Parathyroid adenoma (tissue), 2 donors: ENCODE results near the gene AKT3.

Experiments used
- H2AFZ ChIP-seq: fragments of 300-600 bp; sonication (generic); one replicate; pipeline ENCODE4 v1.7.0; 2017; ENCODE audit warnings: antibody characterized with exemption, mild to moderate bottlenecking
- H3K27ac ChIP-seq: fragments of 300-600 bp; sonication (generic); one replicate; pipeline ENCODE4 v1.7.0; 2017
- H3K27me3 ChIP-seq: fragments of 300-600 bp; sonication (generic); one replicate; pipeline ENCODE4 v1.7.0; 2017; ENCODE audit warnings: low read length; ENCODE audit not compliant: control insufficient read depth, insufficient read depth
- H3K36me3 ChIP-seq: fragments of 300-600 bp; sonication (generic); one replicate; pipeline ENCODE4 v1.7.0; 2017; ENCODE audit warnings: low read length; ENCODE audit not compliant: control insufficient read depth, insufficient read depth
- H3K4me1 ChIP-seq: fragments of 300-600 bp; sonication (generic); one replicate; pipeline ENCODE4 v1.7.0; 2017; ENCODE audit warnings: control low read depth
- H3K4me2 ChIP-seq: fragments of 300-600 bp; sonication (generic); one replicate; pipeline ENCODE4 v1.7.0; 2017; ENCODE audit warnings: low read length
- H3K4me3 ChIP-seq: fragments of 300-600 bp; sonication (generic); one replicate; pipeline ENCODE4 v1.7.0; 2017; ENCODE audit warnings: low read depth, low read length
- H3K79me2 ChIP-seq: fragments of 300-600 bp; sonication (generic); one replicate; pipeline ENCODE4 v1.7.0; 2017; ENCODE audit warnings: control low read depth
- H3K9ac ChIP-seq: fragments of 300-600 bp; sonication (generic); one replicate; pipeline ENCODE4 v1.7.0; 2017; ENCODE audit warnings: mild to moderate bottlenecking
- H3K9me3 ChIP-seq: fragments of 300-600 bp; sonication (generic); one replicate; pipeline ENCODE4 v1.7.0; 2017; ENCODE audit warnings: low read length; ENCODE audit not compliant: control insufficient read depth
- CTCF ChIP-seq: fragments of 300-600 bp; sonication (generic); IDR thresholded peaks from one replicate; pipeline ENCODE4 v1.7.0; 2017; ENCODE audit warnings: antibody characterized with exemption, mild to moderate bottlenecking
- donor health status: primary hyperparathyroidism.

Gene AKT3

GRCh38 chr1:243489681-243490546 lies 360.1 kb downstream of the AKT3 start:
- Histone ChIP-seq H2AFZ (no peak overlapping the region), H3K4me3 (no peak overlapping the region), H3K36me3 (no peaks in the 10 kb centered on the region), H3K27ac (no peak overlapping the region), H3K79me2 (no peaks in the 10 kb centered on the region), H3K4me2 (no peak overlapping the region), H3K27me3 (no peaks in the 10 kb centered on the region), H3K4me1 (no peaks in the 10 kb centered on the region), H3K9ac (no peak overlapping the region), H3K9me3 (no peaks in the 10 kb centered on the region)
- TF ChIP-seq CTCF: no peak

GRCh38 chr1:243489158-243489527 lies 360.9 kb downstream of the AKT3 start:
- H3K9ac ChIP-seq: no peak overlapping the region
- no peaks in the 10 kb centered on the region for H3K79me2 ChIP-seq

GRCh38 chr1:243488459-243489157 lies 361.4 kb downstream of the AKT3 start:
- no peaks in the 10 kb centered on the region for H3K79me2 ChIP-seq
- H3K4me2 ChIP-seq: no peak overlapping the region
- no peaks in the 10 kb centered on the region for H3K27me3 ChIP-seq
- no peaks in the 10 kb centered on the region for H3K4me1 ChIP-seq
- H3K4me3 ChIP-seq: no peak overlapping the region
- no peak overlapping the region for H2AFZ ChIP-seq
- no peak for TF ChIP-seq CTCF
- no peaks in the 10 kb centered on the region for H3K36me3 ChIP-seq
- H3K27ac ChIP-seq: no peak overlapping the region
- no peak overlapping the region for H3K9ac ChIP-seq
- no peaks in the 10 kb centered on the region for H3K9me3 ChIP-seq

More at GRCh38 chr1:243489158-243489527, 360.9 kb downstream of the AKT3 start:
- no peak overlapping the region for H3K27ac ChIP-seq
- no peaks in the 10 kb centered on the region for H3K27me3 ChIP-seq
- no peaks in the 10 kb centered on the region for H3K36me3 ChIP-seq
- H3K9me3 ChIP-seq: no peaks in the 10 kb centered on the region
- no peak overlapping the region for H3K4me3 ChIP-seq
- no peak overlapping the region for H3K4me2 ChIP-seq
- no peak for TF ChIP-seq CTCF
- H3K4me1 ChIP-seq: no peaks in the 10 kb centered on the region
- H2AFZ ChIP-seq: no peak overlapping the region

GRCh38 chr1:243487649-243488227 lies 362.3 kb downstream of the AKT3 start:
- Histone ChIP-seq H3K79me2 (no peaks in the 10 kb centered on the region), H3K4me3 (no peak overlapping the region), H2AFZ (no peak overlapping the region), H3K27me3 (no peaks in the 10 kb centered on the region), H3K36me3 (no peaks in the 10 kb centered on the region), H3K27ac (no peak overlapping the region), H3K9ac (no peak overlapping the region), H3K4me2 (no peak overlapping the region), H3K9me3 (no peaks in the 10 kb centered on the region), H3K4me1 (no peaks in the 10 kb centered on the region)
- no peak for TF ChIP-seq CTCF
